ENCODE measurements around the gene CYBRD1.
A peak's percentile ranks its signal among the peaks of the same experiment; 100 is the strongest.

Gene CYBRD1

DNA sequence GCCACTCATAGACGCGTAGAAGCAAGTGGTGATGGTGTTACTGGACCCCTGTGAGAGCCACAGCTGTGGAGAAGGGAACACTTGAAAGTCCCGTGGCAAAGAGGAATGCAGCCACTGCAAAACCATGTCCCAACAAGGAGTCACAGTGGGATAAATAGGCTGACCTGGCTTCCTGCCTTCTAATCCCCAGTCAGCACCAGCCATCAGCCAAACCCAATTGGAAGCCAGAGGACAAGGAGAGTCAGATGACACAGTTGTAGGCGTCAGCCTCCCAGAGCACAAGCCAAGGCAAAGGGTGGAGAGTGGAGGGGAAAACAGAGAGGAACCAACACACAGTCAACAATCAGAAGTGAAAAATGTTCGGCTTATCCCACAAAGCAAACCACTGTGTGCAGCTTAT lies 5.5 kb upstream of the CYBRD1 start:
- no peak overlapping the region for H3K4me2 ChIP-seq (ENCODE audit: low read length)
- no peak overlapping the region for H3K9ac ChIP-seq (ENCODE audit: low read length)
- H3K4me1 ChIP-seq (ENCODE audit: control insufficient read depth, low read depth, low read length) = peaks cover 2% of the 10 kb centered on the region
- no CpG with 5 or more reads among the region's 5 CpGs for WGBS (ENCODE audit: extremely low coverage, insufficient coverage, low lambda C conversion rate)
- H3K18ac ChIP-seq (ENCODE audit: low read length) = no peak overlapping the region
- no peak overlapping the region for H2BK120ac ChIP-seq (ENCODE audit: low read depth, low read length)
- H3K27me3 ChIP-seq (ENCODE audit: insufficient read depth, low read length, poor library complexity) = no peaks in the 10 kb centered on the region
- H2BK5ac ChIP-seq (ENCODE audit: low read length) = no peak overlapping the region
- H3K4ac ChIP-seq (ENCODE audit: low read depth, low read length) = no peak overlapping the region
- no peaks in the 10 kb centered on the region for H3K79me1 ChIP-seq (ENCODE audit: low read length)
- no peak overlapping the region for H4K8ac ChIP-seq (ENCODE audit: low read depth, low read length)
- H3K27ac ChIP-seq (ENCODE audit: low read depth, low read length) = no peak overlapping the region
- no peak overlapping the region for H2BK15ac ChIP-seq (replicated peaks; ENCODE audit: low read depth)
- DNase-seq = no peak
- no peak overlapping the region for H2AK5ac ChIP-seq (ENCODE audit: low read length)
- H3K79me2 ChIP-seq (ENCODE audit: control insufficient read depth, insufficient read depth, low read length) = no peaks in the 10 kb centered on the region
- no peak overlapping the region for H3K23ac ChIP-seq (ENCODE audit: low read length)
- H4K5ac ChIP-seq (ENCODE audit: low read length) = no peak overlapping the region
- H3K4me3 ChIP-seq (ENCODE audit: low read length) = no peak overlapping the region
- H3K36me3 ChIP-seq (ENCODE audit: control insufficient read depth, insufficient read depth, low read length) = no peaks in the 10 kb centered on the region
- no peak overlapping the region for H3K56ac ChIP-seq (ENCODE audit: low read length)

DNA sequence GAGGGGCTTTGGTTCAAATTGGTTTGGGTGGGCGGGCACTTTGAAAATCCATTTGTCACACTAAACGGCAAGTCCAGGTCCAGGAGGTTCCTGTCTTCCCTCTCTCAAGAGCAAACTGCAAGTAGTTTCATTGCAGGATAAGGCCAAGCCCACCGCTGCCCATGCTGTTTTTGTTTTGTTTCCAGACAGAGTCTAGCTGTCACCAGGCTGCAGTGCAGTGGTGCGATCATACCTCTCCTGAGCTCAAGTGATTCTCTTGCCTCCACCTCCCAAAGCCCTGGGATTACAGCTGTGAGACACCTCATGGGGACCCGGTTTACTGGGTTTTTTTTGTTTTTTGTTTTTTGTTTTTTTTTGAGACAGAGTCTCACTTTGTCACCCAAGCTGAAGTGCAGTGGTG lies 1.8 kb upstream of the CYBRD1 start:
- no peak overlapping the region for H2BK5ac ChIP-seq (ENCODE audit: low read length)
- no peak for DNase-seq
- no peaks in the 10 kb centered on the region for H3K36me3 ChIP-seq (ENCODE audit: control insufficient read depth, insufficient read depth, low read length)
- no peak overlapping the region for H3K27ac ChIP-seq (ENCODE audit: low read depth, low read length)
- no peak overlapping the region for H4K5ac ChIP-seq (ENCODE audit: low read length)
- peaks cover 8% of the 10 kb centered on the region for H3K79me2 ChIP-seq (ENCODE audit: control insufficient read depth, insufficient read depth, low read length)
- WGBS (ENCODE audit: extremely low coverage, insufficient coverage, low lambda C conversion rate) = no CpG with 5 or more reads among the region's 5 CpGs
- no peaks in the 10 kb centered on the region for H3K27me3 ChIP-seq (ENCODE audit: insufficient read depth, low read length, poor library complexity)
- peaks cover 6% of the 10 kb centered on the region for H3K4me1 ChIP-seq (ENCODE audit: control insufficient read depth, low read depth, low read length)
- no peak overlapping the region for H2BK120ac ChIP-seq (ENCODE audit: low read depth, low read length)
- H3K79me1 ChIP-seq (ENCODE audit: low read length) = peaks cover 2% of the 10 kb centered on the region
- no peak overlapping the region for H3K4me2 ChIP-seq (ENCODE audit: low read length)
- H3K56ac ChIP-seq (ENCODE audit: low read length) = no peak overlapping the region
- H4K8ac ChIP-seq (ENCODE audit: low read depth, low read length) = no peak overlapping the region
- H3K9ac ChIP-seq (ENCODE audit: low read length) = no peak overlapping the region
- H2AK5ac ChIP-seq (ENCODE audit: low read length) = no peak overlapping the region
- H3K18ac ChIP-seq (ENCODE audit: low read length) = no peak overlapping the region
- H3K4ac ChIP-seq (ENCODE audit: low read depth, low read length) = no peak overlapping the region
- no peak overlapping the region for H3K23ac ChIP-seq (ENCODE audit: low read length)
- H2BK15ac ChIP-seq (replicated peaks; ENCODE audit: low read depth) = no peak overlapping the region
- H3K4me3 ChIP-seq (ENCODE audit: low read length) = no peak overlapping the region

DNA sequence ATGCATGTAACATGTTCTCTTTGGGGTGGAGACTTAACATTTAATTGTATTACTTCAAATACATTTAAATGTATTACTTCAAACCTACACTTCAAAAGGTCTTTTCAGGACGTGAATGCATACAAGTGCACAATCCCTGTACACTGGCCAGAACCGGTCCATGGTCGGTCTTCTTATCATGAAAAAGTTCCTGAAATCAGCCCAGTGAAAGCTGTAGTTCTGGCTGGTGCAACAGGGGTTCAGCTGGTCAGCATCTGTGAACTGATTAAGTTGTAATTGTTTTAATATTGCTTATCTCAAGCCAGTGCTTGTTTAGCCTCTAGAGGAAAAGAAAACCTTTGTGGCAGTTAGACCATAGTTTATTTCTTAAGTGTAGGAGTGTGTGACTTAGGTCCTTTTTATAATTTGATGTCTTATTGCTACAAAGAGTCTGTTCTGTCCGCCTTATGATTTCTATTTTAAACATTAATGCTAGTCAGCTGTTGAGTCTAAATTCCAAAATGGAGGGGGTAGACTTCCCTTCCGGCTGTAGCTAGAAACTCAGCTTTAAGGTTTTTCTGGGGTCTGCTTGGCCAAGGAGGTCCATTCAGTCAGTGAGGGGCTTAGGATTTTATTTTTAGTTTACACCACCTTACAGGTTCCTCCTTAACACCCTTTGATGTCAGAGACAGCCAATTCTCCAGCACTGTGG lies 768 bp upstream of the CYBRD1 start:
- Histone ChIP-seq H3K4me2 (ENCODE audit: low read length) (peak overlapping the region; percentile 97), H3K27ac (ENCODE audit: low read depth, low read length) (no peak overlapping the region), H3K4me1 (ENCODE audit: control insufficient read depth, low read depth, low read length) (peaks cover 6% of the 10 kb centered on the region), H4K5ac (ENCODE audit: low read length) (no peak overlapping the region), H2BK5ac (ENCODE audit: low read length) (no peak overlapping the region), H3K79me2 (ENCODE audit: control insufficient read depth, insufficient read depth, low read length) (peaks cover 8% of the 10 kb centered on the region), H3K9ac (ENCODE audit: low read length) (peak overlapping the region; percentile 71), H3K18ac (ENCODE audit: low read length) (peak overlapping the region; percentile 60), H3K79me1 (ENCODE audit: low read length) (peaks cover 2% of the 10 kb centered on the region), H4K8ac (ENCODE audit: low read depth, low read length) (no peak overlapping the region), H3K56ac (ENCODE audit: low read length) (peak overlapping the region; percentile 92), H3K36me3 (ENCODE audit: control insufficient read depth, insufficient read depth, low read length) (no peaks in the 10 kb centered on the region), H2BK15ac (replicated peaks; ENCODE audit: low read depth) (no peak overlapping the region), H3K27me3 (ENCODE audit: insufficient read depth, low read length, poor library complexity) (no peaks in the 10 kb centered on the region), H3K4me3 (ENCODE audit: low read length) (peak overlapping the region; percentile 56), H3K4ac (ENCODE audit: low read depth, low read length) (no peak overlapping the region), H2AK5ac (ENCODE audit: low read length) (no peak overlapping the region), H2BK120ac (ENCODE audit: low read depth, low read length) (no peak overlapping the region), H3K23ac (ENCODE audit: low read length) (no peak overlapping the region)
- no peak for DNase-seq
- WGBS (ENCODE audit: extremely low coverage, insufficient coverage, low lambda C conversion rate) = no CpG with 5 or more reads among the region's 5 CpGs

DNA sequence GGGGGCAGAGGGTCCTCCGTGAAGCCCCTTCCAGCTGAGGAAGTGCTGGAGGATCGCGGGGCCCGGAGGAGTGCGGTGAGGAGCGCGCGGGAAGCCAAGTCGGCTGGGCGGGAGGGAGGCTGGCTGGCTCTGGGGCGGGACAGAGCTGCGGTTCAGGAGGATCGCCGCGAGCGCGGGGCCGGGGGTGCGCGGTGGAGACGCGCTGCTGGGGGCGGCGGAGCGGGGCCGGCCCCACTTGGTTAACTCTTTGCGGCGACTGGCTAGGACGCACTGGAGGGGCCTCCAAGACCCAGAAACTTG lies 464 bp downstream of the CYBRD1 start:
- Histone ChIP-seq H2BK5ac (ENCODE audit: low read length) (no peak overlapping the region), H3K23ac (ENCODE audit: low read length) (no peak overlapping the region), H3K27ac (ENCODE audit: low read depth, low read length) (peak overlapping the region; percentile 78), H3K9ac (ENCODE audit: low read length) (peak overlapping the region; percentile 71), H3K18ac (ENCODE audit: low read length) (peak overlapping the region; percentile 60), H3K4ac (ENCODE audit: low read depth, low read length) (no peak overlapping the region), H3K56ac (ENCODE audit: low read length) (peak overlapping the region; percentile 92), H3K4me2 (ENCODE audit: low read length) (peak overlapping the region; percentile 97), H3K4me3 (ENCODE audit: low read length) (peak overlapping the region; percentile 56), H3K79me1 (ENCODE audit: low read length) (peaks cover 2% of the 10 kb centered on the region), H3K4me1 (ENCODE audit: control insufficient read depth, low read depth, low read length) (peaks cover 6% of the 10 kb centered on the region), H4K5ac (ENCODE audit: low read length) (no peak overlapping the region), H3K79me2 (ENCODE audit: control insufficient read depth, insufficient read depth, low read length) (peaks cover 8% of the 10 kb centered on the region), H2AK5ac (ENCODE audit: low read length) (no peak overlapping the region), H3K27me3 (ENCODE audit: insufficient read depth, low read length, poor library complexity) (no peaks in the 10 kb centered on the region), H2BK120ac (ENCODE audit: low read depth, low read length) (no peak overlapping the region), H2BK15ac (replicated peaks; ENCODE audit: low read depth) (no peak overlapping the region), H4K8ac (ENCODE audit: low read depth, low read length) (no peak overlapping the region), H3K36me3 (ENCODE audit: control insufficient read depth, insufficient read depth, low read length) (no peaks in the 10 kb centered on the region)
- DNase-seq = no peak
- WGBS (ENCODE audit: extremely low coverage, insufficient coverage, low lambda C conversion rate) = no CpG with 5 or more reads among the region's 29 CpGs

DNA sequence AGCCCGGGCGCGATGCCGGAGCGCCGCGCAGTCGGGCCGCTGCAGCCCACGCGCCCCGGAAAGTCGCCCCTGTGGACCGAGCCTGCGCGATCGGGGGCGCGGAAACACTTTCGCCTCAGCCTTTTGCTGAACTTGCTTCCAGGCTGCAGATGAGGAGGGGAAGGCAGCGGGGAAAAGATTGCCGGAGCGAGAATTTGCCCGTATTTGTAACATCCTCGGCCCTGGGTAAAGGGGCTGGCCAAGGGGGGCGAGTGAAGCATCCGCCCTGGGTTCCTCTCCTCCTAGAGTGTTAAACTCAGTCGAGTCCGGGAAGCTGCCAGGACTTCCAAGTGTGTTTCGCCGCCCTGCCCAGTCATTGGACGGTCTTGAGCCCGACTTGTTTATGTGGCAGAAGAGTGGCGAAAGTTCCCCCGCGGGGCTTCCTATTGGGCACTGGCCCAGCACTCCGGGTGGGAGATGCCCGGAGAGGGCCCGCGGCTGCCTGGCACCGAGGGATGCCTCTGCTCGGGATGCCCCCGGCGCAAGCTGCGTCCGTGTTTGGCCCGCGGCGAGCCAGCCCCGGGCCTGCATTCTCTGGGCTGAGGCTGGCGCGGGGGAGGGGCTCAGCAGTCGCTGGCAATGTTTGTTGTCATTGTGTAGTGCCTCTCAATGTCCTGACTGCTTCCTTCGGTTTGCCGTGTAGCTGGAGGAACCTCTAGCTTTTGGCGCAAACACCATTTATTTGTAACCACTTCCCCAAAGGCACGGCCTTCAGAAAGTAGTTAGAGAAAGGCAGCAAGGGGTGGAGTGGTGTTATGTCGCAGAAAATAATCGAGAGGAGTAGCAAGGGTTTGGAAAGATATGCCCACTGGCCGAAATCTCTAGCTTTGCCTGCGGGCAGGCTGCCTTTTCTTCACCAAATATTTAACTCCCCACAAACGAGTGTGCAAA lies 1.1 kb downstream of the CYBRD1 start:
- no CpG with 5 or more reads among the region's 62 CpGs for WGBS (ENCODE audit: extremely low coverage, insufficient coverage, low lambda C conversion rate)
- Histone ChIP-seq H3K18ac (ENCODE audit: low read length) (peak overlapping the region; percentile 60), H3K79me2 (ENCODE audit: control insufficient read depth, insufficient read depth, low read length) (peaks cover 8% of the 10 kb centered on the region), H3K4me1 (ENCODE audit: control insufficient read depth, low read depth, low read length) (peaks cover 6% of the 10 kb centered on the region), H4K5ac (ENCODE audit: low read length) (no peak overlapping the region), H3K23ac (ENCODE audit: low read length) (peak overlapping the region; percentile 67), H3K56ac (ENCODE audit: low read length) (peak overlapping the region; percentile 92), H3K79me1 (ENCODE audit: low read length) (peaks cover 2% of the 10 kb centered on the region), H3K36me3 (ENCODE audit: control insufficient read depth, insufficient read depth, low read length) (no peaks in the 10 kb centered on the region), H3K27me3 (ENCODE audit: insufficient read depth, low read length, poor library complexity) (no peaks in the 10 kb centered on the region), H2AK5ac (ENCODE audit: low read length) (no peak overlapping the region), H3K4ac (ENCODE audit: low read depth, low read length) (no peak overlapping the region), H2BK15ac (replicated peaks; ENCODE audit: low read depth) (no peak overlapping the region), H3K4me3 (ENCODE audit: low read length) (peak overlapping the region; percentile 56), H3K4me2 (ENCODE audit: low read length) (peak overlapping the region; percentile 97), H2BK5ac (ENCODE audit: low read length) (no peak overlapping the region), H3K9ac (ENCODE audit: low read length) (peak overlapping the region; percentile 71), H4K8ac (ENCODE audit: low read depth, low read length) (no peak overlapping the region), H3K27ac (ENCODE audit: low read depth, low read length) (peak overlapping the region; percentile 78), H2BK120ac (ENCODE audit: low read depth, low read length) (peak overlapping the region; percentile 14)
- DNase-seq = peak; percentile 92
